K562 (cell line): ENCODE measurements around the gene QPRT. TPM values are rescaled to one million over a fixed set of nuclear protein-coding genes. Genes with fewer than 3 reads are reported as not detected.
A peak's percentile ranks its signal among the peaks of the same experiment; 100 is the strongest.

Source experiments
- CSDE1 ChIP-seq, 2 experiments: fragments of 450-650 bp; IDR thresholded peaks; 2 replicates each; pipeline ENCODE4 v1.6.1; 2016; ENCODE audit warnings: mild to moderate bottlenecking in 1 of 2
- CTBP1 ChIP-seq: fragments of 450-650 bp; IDR thresholded peaks from 2 replicates; pipeline ENCODE4 v1.6.1; 2016; ENCODE audit warnings: borderline replicate concordance
- LCOR ChIP-seq: sonication (generic); formaldehyde crosslinking; IDR thresholded peaks from 2 replicates; pipeline ENCODE4 v1.8.0; 2022; ENCODE audit warnings: mild to moderate bottlenecking, missing genetic modification reagents
- MXI1 ChIP-seq: IDR thresholded peaks from 2 replicates; pipeline ENCODE4 v1.6.1; 2011; ENCODE audit warnings: low read depth, mild to moderate bottlenecking, improper control_type of control experiment, low read length
- NR3C1 ChIP-seq: sonication (generic); formaldehyde crosslinking; IDR thresholded peaks from 2 replicates; pipeline ENCODE4 v1.8.1; 2022; ENCODE audit warnings: missing genetic modification reagents
- TAL1 ChIP-seq: fragments of 450-650 bp; IDR thresholded peaks from 2 replicates; pipeline ENCODE4 v1.6.1; 2016; ENCODE audit warnings: mild to moderate bottlenecking
- TEAD4 ChIP-seq, 2 experiments: sonication (generic) in 1 of 2; formaldehyde crosslinking in 1 of 2; IDR thresholded peaks; 2 replicates each; pipeline versions ENCODE4 v1.6.1 to v1.8.0; 2012 to 2022; ENCODE audit warnings: borderline replicate concordance in 1 of 2, inconsistent platforms in 1 of 2, low read length in 1 of 2, mild to moderate bottlenecking in 1 of 2, missing genetic modification reagents in 1 of 2
- YY1 ChIP-seq, 3 experiments: IDR thresholded peaks; 2 replicates each; pipeline ENCODE4 v1.6.1; 2011; ENCODE audit warnings: low read length in 2 of 3, mild to moderate bottlenecking in 2 of 3, moderate library complexity in 2 of 3, borderline replicate concordance in 1 of 3, control low read depth in 1 of 3, low read depth in 1 of 3; ENCODE audit not compliant: insufficient read depth in 3 of 3, insufficient replicate concordance in 2 of 3, control insufficient read depth in 1 of 3, insufficient read length in 1 of 3; ENCODE audit errors: extremely low read depth in 1 of 3
- ZFP1 ChIP-seq: fragments of 450-650 bp; formaldehyde crosslinking; IDR thresholded peaks from 2 replicates; pipeline ENCODE4 v1.4.0; 2020; ENCODE audit warnings: mild to moderate bottlenecking, mixed read lengths
- polyA plus RNA-seq, 8 experiments: library from polyadenylated mRNA; depleted of rRNA in 4 of 8; stranded (reverse) in 5 of 8; unstranded in 3 of 8; fragments of >200 nt; fragmentation: Nextera tagmentation in 2 of 8; fragmentation: Illumina TruSeq in 1 of 8; extraction: Ambion mirVana in 2 of 8; extraction: Trizol in 1 of 8; gene quantifications; 2 replicates each; pipeline versions ENCODE4 v1.2.1 to v1.2.3, GENCODE V29; 2011 to 2014; ENCODE audit warnings: inconsistent platforms in 1 of 8, missing spikeins in 1 of 8
- total RNA-seq, 7 experiments: library from RNA; depleted of rRNA in 6 of 7; stranded (reverse); fragments of >200 nt in 6 of 7; fragmentation: Illumina TruSeq in 2 of 7; extraction: Trizol in 2 of 7; gene quantifications; 2 replicates each; pipeline versions ENCODE4 v1.2.1 to v1.2.3, GENCODE V29; 2011 to 2021; ENCODE audit warnings: low replicate concordance in 1 of 7
- TF ChIP-seq, protein P1 (sequence below), 2 experiments: IDR thresholded peaks; 2 replicates each; pipeline ENCODE4 v1.6.1; 2011; ENCODE audit warnings: borderline replicate concordance in 1 of 2, control low read depth in 1 of 2, low read depth in 1 of 2, low read length in 1 of 2, mild to moderate bottlenecking in 1 of 2, mixed read lengths in 1 of 2, moderate library complexity in 1 of 2; ENCODE audit not compliant: insufficient read depth in 1 of 2, insufficient read length in 1 of 2, poor library complexity in 1 of 2, severe bottlenecking in 1 of 2; ENCODE audit errors: extremely low read depth in 1 of 2
- TF ChIP-seq, protein P2 (sequence below), 2 experiments: fragments of 250-450 bp in 1 of 2; fragments of 450-650 bp in 1 of 2; sonication (Bioruptor Pico) in 1 of 2; IDR thresholded peaks; 2 replicates each; pipeline versions ENCODE4 v1.6.1 to v1.8.0; 2016 to 2021; ENCODE audit warnings: mild to moderate bottlenecking in 2 of 2, moderate library complexity in 2 of 2, missing compliant biosample characterization in 1 of 2, missing genetic modification characterization in 1 of 2
- TF ChIP-seq, protein P3 (sequence below): sonication (generic); formaldehyde crosslinking; IDR thresholded peaks from 2 replicates; pipeline ENCODE4 v1.9.0; 2022; ENCODE audit warnings: mild to moderate bottlenecking, missing genetic modification reagents
- TF ChIP-seq, protein P4 (sequence below), 2 experiments: fragments of 450-650 bp; formaldehyde crosslinking in 1 of 2; IDR thresholded peaks; 2 replicates each; pipeline versions ENCODE4 v1.4.0 to v1.6.1; 2014 to 2020; ENCODE audit warnings: mild to moderate bottlenecking in 2 of 2, borderline replicate concordance in 1 of 2, low read depth in 1 of 2

Gene QPRT
- total and polyA plus RNA-seq, 9 of the 15 experiments (the other 6 are each of a cell fraction or from before 2014, with no cell fraction given), result 7.7 to 112 (median 64.1) TPM

DNA sequence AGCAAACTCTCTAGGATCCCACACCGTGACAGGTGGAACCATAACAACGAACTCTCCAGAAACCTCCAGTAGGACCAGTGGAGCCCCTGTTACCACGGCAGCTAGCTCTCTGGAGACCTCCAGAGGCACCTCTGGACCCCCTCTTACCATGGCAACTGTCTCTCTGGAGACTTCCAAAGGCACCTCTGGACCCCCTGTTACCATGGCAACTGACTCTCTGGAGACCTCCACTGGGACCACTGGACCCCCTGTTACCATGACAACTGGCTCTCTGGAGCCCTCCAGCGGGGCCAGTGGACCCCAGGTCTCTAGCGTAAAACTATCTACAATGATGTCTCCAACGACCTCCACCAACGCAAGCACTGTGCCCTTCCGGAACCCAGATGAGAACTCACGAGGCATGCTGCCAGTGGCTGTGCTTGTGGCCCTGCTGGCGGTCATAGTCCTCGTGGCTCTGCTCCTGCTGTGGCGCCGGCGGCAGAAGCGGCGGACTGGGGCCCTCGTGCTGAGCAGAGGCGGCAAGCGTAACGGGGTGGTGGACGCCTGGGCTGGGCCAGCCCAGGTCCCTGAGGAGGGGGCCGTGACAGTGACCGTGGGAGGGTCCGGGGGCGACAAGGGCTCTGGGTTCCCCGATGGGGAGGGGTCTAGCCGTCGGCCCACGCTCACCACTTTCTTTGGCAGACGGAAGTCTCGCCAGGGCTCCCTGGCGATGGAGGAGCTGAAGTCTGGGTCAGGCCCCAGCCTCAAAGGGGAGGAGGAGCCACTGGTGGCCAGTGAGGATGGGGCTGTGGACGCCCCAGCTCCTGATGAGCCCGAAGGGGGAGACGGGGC is 14.7 kb upstream of the QPRT start (continued):
- TF ChIP-seq YY1 (IDR thresholded peaks at IDR 0.05; ENCODE audit: borderline replicate concordance in 1 of 3, control insufficient read depth in 1 of 3, extremely low read depth in 1 of 3, insufficient read depth in 3 of 3, insufficient read length in 1 of 3, insufficient replicate concordance in 2 of 3, low read depth in 1 of 3, low read length in 2 of 3) (peak in 1 of 3 experiments; percentile 27), CSDE1 (IDR thresholded peaks at IDR 0.05) (peak in 1 of 2 experiments; percentile 97; a peak in 2 of 4 replicates), TEAD4 (IDR thresholded peaks at IDR 0.05; ENCODE audit: low read length) (no peak), TEAD4 (CRISPR knock-in tag; IDR thresholded peaks at IDR 0.05; ENCODE audit: borderline replicate concordance) (peak; percentile 63; the same call in 1 of the 2 replicates), NR3C1 (CRISPR knock-in tag) (peak; percentile 74; the same call in 1 of the 2 replicates), CTBP1 (peak; percentile 47; the same call in 1 of the 2 replicates), LCOR (CRISPR knock-in tag) (0 out of 2 replicates have a peak, but pooled peaks have one; percentile 25), ZFP1 (CRISPR knock-in tag) (no peak), TAL1 (no peak), MXI1 (peak; percentile 67; the same call in 1 of the 2 replicates)
- TF ChIP-seq, protein P1, sequence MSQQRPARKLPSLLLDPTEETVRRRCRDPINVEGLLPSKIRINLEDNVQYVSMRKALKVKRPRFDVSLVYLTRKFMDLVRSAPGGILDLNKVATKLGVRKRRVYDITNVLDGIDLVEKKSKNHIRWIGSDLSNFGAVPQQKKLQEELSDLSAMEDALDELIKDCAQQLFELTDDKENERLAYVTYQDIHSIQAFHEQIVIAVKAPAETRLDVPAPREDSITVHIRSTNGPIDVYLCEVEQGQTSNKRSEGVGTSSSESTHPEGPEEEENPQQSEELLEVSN (IDR thresholded peaks at IDR 0.05; ENCODE audit: borderline replicate concordance in 1 of 2, extremely low read depth in 1 of 2, insufficient read depth in 1 of 2, insufficient read length in 1 of 2, low read depth in 1 of 2, low read length in 1 of 2, poor library complexity in 1 of 2, severe bottlenecking in 1 of 2), result peak; percentile 76 to 95
- TF ChIP-seq, protein P2, sequence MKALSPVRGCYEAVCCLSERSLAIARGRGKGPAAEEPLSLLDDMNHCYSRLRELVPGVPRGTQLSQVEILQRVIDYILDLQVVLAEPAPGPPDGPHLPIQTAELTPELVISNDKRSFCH (CRISPR knock-in tag; IDR thresholded peaks at IDR 0.05), result no peak
- TF ChIP-seq, protein P2 (tag; IDR thresholded peaks at IDR 0.05), result peak; percentile 34; the same call in 1 of the 2 replicates
- TF ChIP-seq, protein P3, sequence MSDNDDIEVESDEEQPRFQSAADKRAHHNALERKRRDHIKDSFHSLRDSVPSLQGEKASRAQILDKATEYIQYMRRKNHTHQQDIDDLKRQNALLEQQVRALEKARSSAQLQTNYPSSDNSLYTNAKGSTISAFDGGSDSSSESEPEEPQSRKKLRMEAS, result peak; percentile 90
- TF ChIP-seq, protein P4, sequence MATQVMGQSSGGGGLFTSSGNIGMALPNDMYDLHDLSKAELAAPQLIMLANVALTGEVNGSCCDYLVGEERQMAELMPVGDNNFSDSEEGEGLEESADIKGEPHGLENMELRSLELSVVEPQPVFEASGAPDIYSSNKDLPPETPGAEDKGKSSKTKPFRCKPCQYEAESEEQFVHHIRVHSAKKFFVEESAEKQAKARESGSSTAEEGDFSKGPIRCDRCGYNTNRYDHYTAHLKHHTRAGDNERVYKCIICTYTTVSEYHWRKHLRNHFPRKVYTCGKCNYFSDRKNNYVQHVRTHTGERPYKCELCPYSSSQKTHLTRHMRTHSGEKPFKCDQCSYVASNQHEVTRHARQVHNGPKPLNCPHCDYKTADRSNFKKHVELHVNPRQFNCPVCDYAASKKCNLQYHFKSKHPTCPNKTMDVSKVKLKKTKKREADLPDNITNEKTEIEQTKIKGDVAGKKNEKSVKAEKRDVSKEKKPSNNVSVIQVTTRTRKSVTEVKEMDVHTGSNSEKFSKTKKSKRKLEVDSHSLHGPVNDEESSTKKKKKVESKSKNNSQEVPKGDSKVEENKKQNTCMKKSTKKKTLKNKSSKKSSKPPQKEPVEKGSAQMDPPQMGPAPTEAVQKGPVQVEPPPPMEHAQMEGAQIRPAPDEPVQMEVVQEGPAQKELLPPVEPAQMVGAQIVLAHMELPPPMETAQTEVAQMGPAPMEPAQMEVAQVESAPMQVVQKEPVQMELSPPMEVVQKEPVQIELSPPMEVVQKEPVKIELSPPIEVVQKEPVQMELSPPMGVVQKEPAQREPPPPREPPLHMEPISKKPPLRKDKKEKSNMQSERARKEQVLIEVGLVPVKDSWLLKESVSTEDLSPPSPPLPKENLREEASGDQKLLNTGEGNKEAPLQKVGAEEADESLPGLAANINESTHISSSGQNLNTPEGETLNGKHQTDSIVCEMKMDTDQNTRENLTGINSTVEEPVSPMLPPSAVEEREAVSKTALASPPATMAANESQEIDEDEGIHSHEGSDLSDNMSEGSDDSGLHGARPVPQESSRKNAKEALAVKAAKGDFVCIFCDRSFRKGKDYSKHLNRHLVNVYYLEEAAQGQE (IDR thresholded peaks at IDR 0.05; ENCODE audit: borderline replicate concordance), result no peak
- TF ChIP-seq, protein P4 (CRISPR knock-in tag; IDR thresholded peaks at IDR 0.05; ENCODE audit: low read depth), result peak; percentile 20; the same call in 1 of the 2 replicates
